Fibroblast of peridontal ligament (primary cell): ENCODE data around the gene TRPM8.
A peak's percentile ranks its signal among the peaks of the same experiment; 100 is the strongest.

Experiments
- DNase-seq: peaks from one replicate; pipeline ENCODE4 v3.0.0-alpha.2; 2010; ENCODE audit errors: extremely low read depth

Gene TRPM8

GRCh38 chr2:234047361-234047760 lies 130.2 kb downstream of the TRPM8 start:
- no peak for DNase-seq

- no peak for DNase-seq
These were observed 130.9 kb downstream of the TRPM8 start for GRCh38 chr2:234048049-234048448.

DNA sequence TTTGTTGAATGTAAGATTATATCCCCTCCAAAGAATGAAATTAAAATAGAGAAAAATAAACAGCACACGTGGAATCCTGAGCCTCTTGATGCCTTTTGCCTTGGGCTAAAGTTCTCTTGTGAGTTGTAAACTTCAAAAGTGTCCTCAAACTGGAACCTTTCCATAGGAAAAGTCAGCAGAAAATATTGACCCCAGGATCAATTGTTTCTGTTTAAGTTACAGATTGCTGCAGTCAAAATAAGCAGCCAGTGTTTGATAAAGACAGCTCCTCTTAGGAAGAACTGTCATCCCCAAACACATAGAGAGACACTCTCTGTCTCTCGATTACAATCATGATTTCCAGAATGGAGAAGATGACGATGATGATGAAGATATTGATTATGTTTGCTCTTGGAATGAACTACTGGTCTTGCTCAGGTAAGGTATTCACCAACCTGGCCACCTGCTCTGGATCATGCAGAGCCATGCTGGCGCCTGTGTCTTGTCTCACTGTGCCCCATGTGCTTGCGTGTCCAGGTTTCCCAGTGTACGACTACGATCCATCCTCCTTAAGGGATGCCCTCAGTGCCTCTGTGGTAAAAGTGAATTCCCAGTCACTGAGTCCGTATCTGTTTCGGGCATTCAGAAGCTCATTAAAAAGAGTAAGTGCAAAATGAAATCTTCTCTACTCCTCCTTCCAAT lies 133.4 kb downstream of the TRPM8 start, which contains the start of gene SPP2:
Gene SPP2, plus strand, starts transcription at position 248 of the 681 bp plus-strand sequence. Its CDS starts 85 bp downstream, at position 333.
- DNase-seq = no peak

- peak; percentile 16 for DNase-seq
These were observed 134.3 kb downstream of the TRPM8 start for GRCh38 chr2:234051374-234052070.

DNA sequence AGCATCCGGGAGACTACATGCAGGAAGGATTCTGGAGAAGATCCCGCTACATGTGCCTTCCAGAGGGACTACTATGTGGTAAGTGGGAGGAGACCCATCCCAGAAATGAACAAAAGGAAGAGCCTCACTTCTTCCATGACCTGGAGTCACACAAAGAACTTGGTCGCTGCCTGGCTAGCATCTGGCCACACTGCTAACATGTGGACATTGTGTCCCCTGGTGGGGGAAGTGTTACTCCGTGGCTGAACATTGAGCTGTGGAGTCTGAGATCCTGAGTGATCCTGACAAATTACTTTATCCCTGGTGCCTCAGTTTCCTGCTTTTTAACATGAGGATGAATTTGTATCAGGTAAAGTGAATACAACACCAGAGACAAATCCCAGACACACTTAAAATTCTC lies 141.7 kb downstream of the TRPM8 start:
- DNase-seq = no peak

DNA sequence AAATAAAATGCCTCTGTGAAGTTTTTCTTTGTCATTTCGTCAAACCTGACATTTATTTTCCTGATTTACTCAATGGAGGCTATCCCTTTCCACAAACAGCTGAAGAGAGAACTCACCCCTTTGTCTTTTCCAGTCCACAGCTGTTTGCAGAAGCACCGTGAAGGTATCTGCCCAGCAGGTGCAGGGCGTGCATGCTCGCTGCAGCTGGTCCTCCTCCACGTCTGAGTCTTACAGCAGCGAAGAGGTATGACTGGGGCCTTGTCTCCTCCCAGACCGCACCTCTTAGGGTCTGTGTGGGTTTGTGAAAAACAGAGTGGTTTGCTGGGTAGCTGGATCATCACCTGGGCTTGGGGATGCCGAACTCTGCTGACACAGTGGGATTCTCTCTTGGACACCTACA lies 143.1 kb downstream of the TRPM8 start:
- DNase-seq = no peak

DNA sequence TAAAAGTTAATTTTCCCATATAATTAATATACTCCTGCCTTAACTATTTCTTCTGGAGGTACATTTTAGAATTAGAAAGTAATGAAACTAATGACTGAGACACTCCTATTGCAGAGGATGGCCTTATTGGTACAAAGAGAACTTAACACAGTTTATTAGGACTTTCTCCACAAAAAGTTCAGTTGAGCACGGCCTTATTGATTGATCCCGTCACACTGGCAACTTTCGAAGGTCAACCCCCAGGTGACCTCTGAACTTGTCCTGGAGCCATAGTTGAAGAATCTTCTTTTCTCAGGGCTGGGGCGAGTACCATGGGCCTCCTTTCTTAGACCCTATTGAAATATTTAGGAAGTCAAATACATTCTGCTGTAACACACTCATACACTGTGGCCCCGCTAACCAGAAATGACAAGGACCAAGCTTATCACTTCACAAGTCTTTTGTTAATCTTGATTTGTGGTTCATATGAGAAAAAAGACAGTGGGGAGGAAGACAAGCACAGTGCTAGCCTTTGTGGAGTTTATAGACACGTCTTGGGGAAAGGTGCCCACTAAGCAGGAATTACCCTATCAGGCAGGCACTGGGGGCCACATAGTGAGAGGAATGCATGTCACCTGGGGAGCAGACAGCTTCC lies 144.6 kb downstream of the TRPM8 start:
- DNase-seq = no peak

DNA sequence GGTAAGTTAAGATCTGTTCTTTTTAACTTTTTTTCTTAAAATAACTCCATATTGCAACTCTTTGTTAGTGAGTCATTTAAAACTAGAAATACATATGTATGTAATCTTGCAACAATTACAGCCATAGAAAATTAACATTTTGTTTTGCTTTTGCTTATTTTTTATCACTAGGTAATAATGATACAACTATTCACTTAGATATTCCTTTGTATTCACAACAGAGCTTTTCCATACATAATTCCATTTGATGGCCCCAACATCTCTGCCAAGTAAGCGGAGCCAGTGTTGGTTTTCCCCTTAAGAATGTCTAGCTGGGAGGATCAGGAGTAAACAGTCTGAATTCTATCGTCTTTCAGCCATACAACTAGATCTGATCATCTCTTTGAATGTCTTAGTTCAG lies 149.4 kb downstream of the TRPM8 start:
- DNase-seq = no peak
